SK-N-SH (cell line): ENCODE results near the gene CCDC187. TPM values are rescaled to one million over a fixed set of nuclear protein-coding genes. Genes with fewer than 3 reads are reported as not detected.

Source experiments
- CTCF ChIA-PET: fragments of 300-600, 350-600 bp; formaldehyde crosslinking; extraction: SDS; loops from one replicate; lab custom pipeline; 2021; lab: Yijun Ruan, JAX
- POLR2A ChIA-PET: fragments of 350-600 bp; sonication (Branson Sonifier 250); formaldehyde crosslinking; extraction: SDS; loops from one replicate; lab custom pipeline; 2020; ENCODE audit warnings: antibody characterized with exemption, inconsistent platforms; lab: Yijun Ruan, JAX
- DNase-seq: peaks from one replicate; pipeline ENCODE4 v3.0.0; 2012
- H2AFZ ChIP-seq: fragments of 200-600 bp; sonication (generic); 2 replicates; pipeline ENCODE4 v1.8.1; 2016; ENCODE audit warnings: antibody characterized with exemption, mild to moderate bottlenecking, low read depth
- H3F3A ChIP-seq: fragments of 200-600 bp; sonication (generic); replicated peaks from 2 replicates; pipeline ENCODE3; 2016; ENCODE audit warnings: antibody characterized with exemption, mild to moderate bottlenecking; ENCODE audit not compliant: insufficient read depth
- H3K27ac ChIP-seq, 2 experiments: fragments of 200-500 bp in 1 of 2; fragments of 200-600 bp in 1 of 2; sonication (Bioruptor generic) in 1 of 2; sonication (generic), shearing (Covaris generic) in 1 of 2; 2 replicates each; pipeline versions ENCODE4 v1.5.1 to v1.6.1; 2014 to 2016; ENCODE audit warnings: low read depth in 2 of 2, inconsistent platforms in 1 of 2, low read length in 1 of 2, mild to moderate bottlenecking in 1 of 2, mixed read lengths in 1 of 2
- H3K27me3 ChIP-seq: fragments of 200-600 bp; sonication (generic), shearing (Covaris generic); 2 replicates; pipeline ENCODE4 v1.6.1; 2016; ENCODE audit warnings: mixed run types; ENCODE audit not compliant: insufficient read depth
- H3K36me3 ChIP-seq, 2 experiments: fragments of 200-500 bp in 1 of 2; fragments of 200-600 bp in 1 of 2; sonication (Bioruptor generic) in 1 of 2; sonication (generic) in 1 of 2; replicated peaks in 1 of 2; 2 replicates each; pipeline versions ENCODE3 to v1.5.1; 2014 to 2016; ENCODE audit warnings: low read length in 1 of 2, mild to moderate bottlenecking in 1 of 2; ENCODE audit not compliant: insufficient read depth in 2 of 2, control insufficient read depth in 1 of 2
- H3K4me1 ChIP-seq, 2 experiments: fragments of 200-500 bp in 1 of 2; fragments of 200-600 bp in 1 of 2; sonication (Bioruptor generic) in 1 of 2; sonication (generic), shearing (Covaris generic) in 1 of 2; 2 replicates each; pipeline versions ENCODE4 v1.5.1 to v1.6.1; 2014 to 2016; ENCODE audit warnings: low read depth in 1 of 2, low read length in 1 of 2, mixed run types in 1 of 2; ENCODE audit not compliant: insufficient read depth in 2 of 2, control insufficient read depth in 1 of 2
- H3K4me2 ChIP-seq: fragments of 200-600 bp; sonication (generic), shearing (Covaris generic); 2 replicates; pipeline ENCODE4 v1.6.1; 2017; ENCODE audit warnings: mixed run types
- H3K4me3 ChIP-seq, 2 experiments: fragments of 200-500 bp in 1 of 2; fragments of 200-600 bp in 1 of 2; sonication (Bioruptor generic) in 1 of 2; sonication (generic), shearing (Covaris generic) in 1 of 2; 2 replicates each; pipeline versions ENCODE4 v1.5.1 to v1.8.1; 2014 to 2016; ENCODE audit warnings: low read depth in 2 of 2, inconsistent platforms in 1 of 2, low read length in 1 of 2, mild to moderate bottlenecking in 1 of 2, mixed read lengths in 1 of 2, moderate library complexity in 1 of 2
- H3K79me2 ChIP-seq: fragments of 200-600 bp; sonication (generic); 2 replicates; pipeline ENCODE4 v1.8.1; 2017; ENCODE audit warnings: mild to moderate bottlenecking; ENCODE audit not compliant: insufficient read depth
- H3K9ac ChIP-seq: fragments of 200-600 bp; sonication (generic); 2 replicates; pipeline ENCODE4 v1.6.1; 2017; ENCODE audit warnings: mixed run types
- H3K9me2 ChIP-seq: fragments of 200-600 bp; sonication (generic); 2 replicates; pipeline ENCODE4 v1.6.1; 2017; ENCODE audit warnings: mixed run types
- H3K9me3 ChIP-seq: fragments of 200-600 bp; sonication (generic); 2 replicates; pipeline ENCODE4 v1.6.1; 2017; ENCODE audit warnings: mixed run types, mild to moderate bottlenecking, moderate library complexity
- H4K20me1 ChIP-seq: fragments of 200-600 bp; sonication (generic); 2 replicates; pipeline ENCODE4 v1.6.1; 2017; ENCODE audit warnings: mild to moderate bottlenecking, mixed run types; ENCODE audit not compliant: insufficient read depth
- ELF1 ChIP-seq: IDR thresholded peaks from 2 replicates; pipeline ENCODE4 v1.4.0; 2012
- EP300 ChIP-seq, 2 experiments: IDR thresholded peaks; 2 replicates each; pipeline versions ENCODE4 v1.4.0 to v1.6.1; 2012; ENCODE audit warnings: borderline replicate concordance in 1 of 2, low read depth in 1 of 2, low read length in 1 of 2
- FOSL2 ChIP-seq: IDR thresholded peaks from 2 replicates; pipeline ENCODE4 v1.4.0; 2012; ENCODE audit warnings: low read depth, mild to moderate bottlenecking, moderate library complexity, borderline replicate concordance
- FOXJ3 ChIP-seq: sonication (generic); formaldehyde crosslinking; IDR thresholded peaks from 2 replicates; pipeline ENCODE4 v1.5.1; 2020; ENCODE audit warnings: mild to moderate bottlenecking, missing genetic modification reagents
- JUND ChIP-seq: IDR thresholded peaks from 2 replicates; pipeline ENCODE4 v1.4.0; 2012
- RAD21 ChIP-seq: IDR thresholded peaks from 2 replicates; pipeline ENCODE4 v1.6.1; 2012; ENCODE audit warnings: mild to moderate bottlenecking, low read length
- RFX5 ChIP-seq: IDR thresholded peaks from 2 replicates; pipeline ENCODE4 v1.6.1; 2012; ENCODE audit warnings: mild to moderate bottlenecking, improper control_type of control experiment, low read length
- RXRA ChIP-seq: IDR thresholded peaks from 2 replicates; pipeline ENCODE4 v1.4.0; 2012; ENCODE audit warnings: low read depth, mild to moderate bottlenecking, borderline replicate concordance
- SIN3A ChIP-seq: IDR thresholded peaks from 2 replicates; pipeline ENCODE4 v1.6.1; 2012; ENCODE audit warnings: low read depth, mild to moderate bottlenecking, low read length, moderate library complexity, borderline replicate concordance
- TCF12 ChIP-seq: IDR thresholded peaks from 2 replicates; pipeline ENCODE4 v1.4.0; 2012
- whole genome bisulfite sequencing: methylation state at CpG from one replicate; pipeline ENCODE4 v1.1.6; 2017; ENCODE audit warnings: low lambda C conversion rate; 5-methylcytosine and 5-hydroxymethylcytosine counted together
- polyA plus RNA-seq, 3 experiments: library from polyadenylated mRNA; depleted of rRNA; stranded (reverse); fragments of >200 nt; gene quantifications; 2 replicates each; pipeline ENCODE4 v1.2.3, GENCODE V29; 2012
- TF ChIP-seq, protein P1 (sequence below): IDR thresholded peaks from 2 replicates; pipeline ENCODE4; 2012
- TF ChIP-seq, protein P2 (sequence below): fragments of 200-600 bp; sonication (generic); IDR thresholded peaks from 2 replicates; pipeline ENCODE4 v1.6.1; 2017; ENCODE audit warnings: antibody characterized with exemption, mild to moderate bottlenecking, moderate library complexity
- TF ChIP-seq, protein P3 (sequence below): fragments of 150-350 bp; IDR thresholded peaks from 2 replicates; pipeline ENCODE4 v1.6.1; 2016; ENCODE audit warnings: mild to moderate bottlenecking, low read depth, low read length

The CCDC187 gene
- polyA plus RNA-seq, 1 of the 3 experiments (the other 2 are of a cell fraction): not detected

DNA sequence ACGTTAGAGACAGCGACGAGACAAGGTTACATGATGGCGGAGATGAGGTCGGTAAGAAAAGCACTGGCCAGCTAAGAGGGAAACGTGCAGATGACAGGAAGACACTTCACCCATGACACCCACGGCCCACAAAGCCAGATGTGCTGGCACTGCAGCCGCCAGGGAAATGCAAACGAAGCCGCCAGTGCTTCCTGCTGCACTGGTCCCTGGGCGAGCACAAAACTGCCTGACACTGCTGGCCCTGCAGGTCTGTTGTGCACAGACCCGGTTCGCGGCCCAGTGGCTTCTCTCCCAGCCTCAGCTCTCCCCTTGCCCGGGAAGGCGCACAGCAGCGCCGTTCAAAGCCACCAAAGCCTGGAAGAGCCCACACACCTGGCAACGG, 78.5 kb downstream of the CCDC187 start:
- ChIA-PET CTCF (interaction anchor here (0.6 to 5.3 kb wide), 23 partner anchors 9 to 484 kb away, joined by 3 to 50 read pairs (median 6); partner anchors contain the start of gene TMEM250), POLR2A (no interaction called here)
- Histone ChIP-seq H3K4me1 (peaks cover 0 to 5% of the 10 kb centered on the region in 2 experiments; a peak in 1 of 4 replicates), H3K4me3 (no peak overlapping the region), H3K9ac (no peak overlapping the region), H3K27me3 (no peaks in the 10 kb centered on the region), H3K27ac (no peak overlapping the region), H3K36me3 (peaks cover 0 to 31% of the 10 kb centered on the region in 2 experiments), H3K9me3 (no peaks in the 10 kb centered on the region), H4K20me1 (peaks cover 46% of the 10 kb centered on the region), H3K9me2 (no peaks in the 10 kb centered on the region), H3K79me2 (peaks cover 11% of the 10 kb centered on the region; the same call in 1 of the 2 replicates), H3K4me2 (no peak overlapping the region), H3F3A (peaks cover 4% of the 10 kb centered on the region), H2AFZ (no peak overlapping the region)
- TF ChIP-seq ELF1 (no peak), EP300 (IDR thresholded peaks at IDR 0.05; ENCODE audit: borderline replicate concordance in 1 of 2, low read depth in 1 of 2, low read length in 1 of 2) (no peak), JUND (no peak), SIN3A (no peak), RAD21 (no peak), FOSL2 (no peak), FOXJ3 (no peak), TCF12 (no peak), RFX5 (no peak), RXRA (no peak)
- TF ChIP-seq, protein P1, sequence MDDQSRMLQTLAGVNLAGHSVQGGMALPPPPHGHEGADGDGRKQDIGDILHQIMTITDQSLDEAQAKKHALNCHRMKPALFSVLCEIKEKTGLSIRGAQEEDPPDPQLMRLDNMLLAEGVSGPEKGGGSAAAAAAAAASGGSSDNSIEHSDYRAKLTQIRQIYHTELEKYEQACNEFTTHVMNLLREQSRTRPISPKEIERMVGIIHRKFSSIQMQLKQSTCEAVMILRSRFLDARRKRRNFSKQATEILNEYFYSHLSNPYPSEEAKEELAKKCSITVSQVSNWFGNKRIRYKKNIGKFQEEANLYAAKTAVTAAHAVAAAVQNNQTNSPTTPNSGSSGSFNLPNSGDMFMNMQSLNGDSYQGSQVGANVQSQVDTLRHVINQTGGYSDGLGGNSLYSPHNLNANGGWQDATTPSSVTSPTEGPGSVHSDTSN: no peak
- TF ChIP-seq, protein P2, sequence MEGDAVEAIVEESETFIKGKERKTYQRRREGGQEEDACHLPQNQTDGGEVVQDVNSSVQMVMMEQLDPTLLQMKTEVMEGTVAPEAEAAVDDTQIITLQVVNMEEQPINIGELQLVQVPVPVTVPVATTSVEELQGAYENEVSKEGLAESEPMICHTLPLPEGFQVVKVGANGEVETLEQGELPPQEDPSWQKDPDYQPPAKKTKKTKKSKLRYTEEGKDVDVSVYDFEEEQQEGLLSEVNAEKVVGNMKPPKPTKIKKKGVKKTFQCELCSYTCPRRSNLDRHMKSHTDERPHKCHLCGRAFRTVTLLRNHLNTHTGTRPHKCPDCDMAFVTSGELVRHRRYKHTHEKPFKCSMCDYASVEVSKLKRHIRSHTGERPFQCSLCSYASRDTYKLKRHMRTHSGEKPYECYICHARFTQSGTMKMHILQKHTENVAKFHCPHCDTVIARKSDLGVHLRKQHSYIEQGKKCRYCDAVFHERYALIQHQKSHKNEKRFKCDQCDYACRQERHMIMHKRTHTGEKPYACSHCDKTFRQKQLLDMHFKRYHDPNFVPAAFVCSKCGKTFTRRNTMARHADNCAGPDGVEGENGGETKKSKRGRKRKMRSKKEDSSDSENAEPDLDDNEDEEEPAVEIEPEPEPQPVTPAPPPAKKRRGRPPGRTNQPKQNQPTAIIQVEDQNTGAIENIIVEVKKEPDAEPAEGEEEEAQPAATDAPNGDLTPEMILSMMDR: no peak
- TF ChIP-seq, protein P3, sequence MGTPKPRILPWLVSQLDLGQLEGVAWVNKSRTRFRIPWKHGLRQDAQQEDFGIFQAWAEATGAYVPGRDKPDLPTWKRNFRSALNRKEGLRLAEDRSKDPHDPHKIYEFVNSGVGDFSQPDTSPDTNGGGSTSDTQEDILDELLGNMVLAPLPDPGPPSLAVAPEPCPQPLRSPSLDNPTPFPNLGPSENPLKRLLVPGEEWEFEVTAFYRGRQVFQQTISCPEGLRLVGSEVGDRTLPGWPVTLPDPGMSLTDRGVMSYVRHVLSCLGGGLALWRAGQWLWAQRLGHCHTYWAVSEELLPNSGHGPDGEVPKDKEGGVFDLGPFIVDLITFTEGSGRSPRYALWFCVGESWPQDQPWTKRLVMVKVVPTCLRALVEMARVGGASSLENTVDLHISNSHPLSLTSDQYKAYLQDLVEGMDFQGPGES: no peak
- DNase-seq: no peak
- 95% methylated on average over 10 of the region's 19 CpGs for WGBS
